Astrocyte of the cerebellum (primary cell): ENCODE data around the gene GPR156.

ENCODE experiments used
- DNase-seq: peaks from one replicate; pipeline ENCODE4 v3.0.0-alpha.2; 2011; ENCODE audit warnings: low read depth
- H3K4me3 ChIP-seq: 2 replicates; pipeline ENCODE4 v1.5.1; 2011; ENCODE audit warnings: mild to moderate bottlenecking, low read depth, low read length, moderate library complexity
- CTCF ChIP-seq: IDR thresholded peaks from 2 replicates; pipeline ENCODE4 v1.5.1; 2012; ENCODE audit warnings: low read length, low read depth, moderate library complexity, mild to moderate bottlenecking; ENCODE audit errors: missing control alignments
- in situ Hi-C: cut with HindIII; loops from 2 replicates; pipeline ENCODE4 v1.10.0; 2017; ENCODE audit warnings: low sequenced_read_pairs

GPR156 gene

GRCh38 chr3:120263792-120264191, 21.2 kb downstream of the GPR156 start:
- TF ChIP-seq CTCF, result no peak
- DNase-seq, result no peak
- H3K4me3 ChIP-seq, result no peak overlapping the region
- in situ Hi-C loops, result no loop called here

GRCh38 chr3:120258009-120258408, 27.0 kb downstream of the GPR156 start:
- no peak for TF ChIP-seq CTCF
- no peak for DNase-seq
- in situ Hi-C loops, result no loop called here
- no peak overlapping the region for H3K4me3 ChIP-seq

GRCh38 chr3:120245386-120245785, 39.6 kb downstream of the GPR156 start:
- DNase-seq, result no peak
- no peak for TF ChIP-seq CTCF
- no peak overlapping the region for H3K4me3 ChIP-seq
- in situ Hi-C loops, result no loop called here

GRCh38 chr3:120244834-120245225, 40.2 kb downstream of the GPR156 start:
- in situ Hi-C loops, result no loop called here
- no peak overlapping the region for H3K4me3 ChIP-seq
- TF ChIP-seq CTCF, result no peak
- no peak for DNase-seq

GRCh38 chr3:120239644-120240043, 45.4 kb downstream of the GPR156 start:
- in situ Hi-C loops, result no loop called here
- TF ChIP-seq CTCF, result no peak
- H3K4me3 ChIP-seq, result no peak overlapping the region
- DNase-seq, result no peak

- no peak overlapping the region for H3K4me3 ChIP-seq
- in situ Hi-C loops, result no loop called here
- TF ChIP-seq CTCF, result no peak
- DNase-seq, result no peak
These were observed 57.2 kb downstream of the GPR156 start for GRCh38 chr3:120227710-120228347.
